HEK293T (cell line): Measurements from ENCODE around the gene IQCB1.

Experiments used
- LEF1 ChIP-seq: fragments of 450-650 bp; IDR thresholded peaks from 2 replicates; pipeline ENCODE4 v1.6.1; 2017; ENCODE audit warnings: mild to moderate bottlenecking, borderline replicate concordance
- SUZ12 ChIP-seq: fragments of 450-650 bp; IDR thresholded peaks from 2 replicates; pipeline ENCODE4 v1.6.1; 2016; ENCODE audit warnings: mild to moderate bottlenecking

DNA sequence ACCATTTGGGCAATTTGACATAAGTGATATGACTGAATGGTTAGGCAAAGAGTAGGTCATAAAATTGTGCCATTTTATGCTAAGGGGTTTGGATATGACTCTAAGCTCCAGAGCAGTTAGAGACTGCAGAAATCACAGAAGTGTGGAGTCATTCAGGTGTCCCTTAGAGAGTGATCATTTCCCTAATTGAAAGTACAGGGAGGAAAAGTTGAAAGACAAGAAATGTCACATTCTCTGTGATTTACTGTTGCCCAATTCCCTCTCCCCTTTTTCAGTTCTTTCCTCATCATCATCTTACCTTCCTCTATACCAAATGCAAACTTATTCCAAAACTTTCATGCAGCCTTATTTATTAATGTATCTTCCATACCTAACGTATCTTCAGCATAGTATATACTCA, 82.6 kb downstream of the IQCB1 start:
- TF ChIP-seq SUZ12: no peak
- no peak for TF ChIP-seq LEF1
